Measurements from ENCODE around the gene RTP4. TPM values are rescaled to one million over a fixed set of nuclear protein-coding genes. Genes with fewer than 3 reads are reported as not detected.

Gene RTP4
- total RNA-seq, 4 donors from 2014 or later, result 1.1 to 7.4 (median 2.2) TPM

DNA sequence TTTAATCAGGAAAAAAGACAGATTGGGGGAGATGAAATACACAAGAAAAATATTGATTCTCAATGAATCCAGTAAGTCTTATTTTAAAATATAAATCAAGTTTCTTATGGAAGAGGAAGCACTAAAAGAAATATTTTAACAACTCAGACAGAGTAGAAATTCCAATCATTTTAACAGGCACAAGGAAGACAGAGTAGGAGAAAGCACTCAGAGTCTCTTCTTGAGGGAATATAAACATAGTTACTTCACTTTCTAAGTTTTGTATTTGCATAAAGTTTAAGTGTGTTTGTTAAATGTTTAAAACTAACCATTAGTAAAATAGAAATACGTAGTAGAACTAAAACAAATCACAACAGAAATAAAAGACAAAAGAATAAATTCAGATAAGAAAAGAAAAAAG, 24.5 kb upstream of the RTP4 start:
- ATAC-seq (ENCODE audit: low FRiP score), result no peak
- TF ChIP-seq, protein P1, sequence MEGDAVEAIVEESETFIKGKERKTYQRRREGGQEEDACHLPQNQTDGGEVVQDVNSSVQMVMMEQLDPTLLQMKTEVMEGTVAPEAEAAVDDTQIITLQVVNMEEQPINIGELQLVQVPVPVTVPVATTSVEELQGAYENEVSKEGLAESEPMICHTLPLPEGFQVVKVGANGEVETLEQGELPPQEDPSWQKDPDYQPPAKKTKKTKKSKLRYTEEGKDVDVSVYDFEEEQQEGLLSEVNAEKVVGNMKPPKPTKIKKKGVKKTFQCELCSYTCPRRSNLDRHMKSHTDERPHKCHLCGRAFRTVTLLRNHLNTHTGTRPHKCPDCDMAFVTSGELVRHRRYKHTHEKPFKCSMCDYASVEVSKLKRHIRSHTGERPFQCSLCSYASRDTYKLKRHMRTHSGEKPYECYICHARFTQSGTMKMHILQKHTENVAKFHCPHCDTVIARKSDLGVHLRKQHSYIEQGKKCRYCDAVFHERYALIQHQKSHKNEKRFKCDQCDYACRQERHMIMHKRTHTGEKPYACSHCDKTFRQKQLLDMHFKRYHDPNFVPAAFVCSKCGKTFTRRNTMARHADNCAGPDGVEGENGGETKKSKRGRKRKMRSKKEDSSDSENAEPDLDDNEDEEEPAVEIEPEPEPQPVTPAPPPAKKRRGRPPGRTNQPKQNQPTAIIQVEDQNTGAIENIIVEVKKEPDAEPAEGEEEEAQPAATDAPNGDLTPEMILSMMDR (IDR thresholded peaks at IDR 0.05), result no peak
- no peak for DNase-seq (ENCODE audit: low spot score)

DNA sequence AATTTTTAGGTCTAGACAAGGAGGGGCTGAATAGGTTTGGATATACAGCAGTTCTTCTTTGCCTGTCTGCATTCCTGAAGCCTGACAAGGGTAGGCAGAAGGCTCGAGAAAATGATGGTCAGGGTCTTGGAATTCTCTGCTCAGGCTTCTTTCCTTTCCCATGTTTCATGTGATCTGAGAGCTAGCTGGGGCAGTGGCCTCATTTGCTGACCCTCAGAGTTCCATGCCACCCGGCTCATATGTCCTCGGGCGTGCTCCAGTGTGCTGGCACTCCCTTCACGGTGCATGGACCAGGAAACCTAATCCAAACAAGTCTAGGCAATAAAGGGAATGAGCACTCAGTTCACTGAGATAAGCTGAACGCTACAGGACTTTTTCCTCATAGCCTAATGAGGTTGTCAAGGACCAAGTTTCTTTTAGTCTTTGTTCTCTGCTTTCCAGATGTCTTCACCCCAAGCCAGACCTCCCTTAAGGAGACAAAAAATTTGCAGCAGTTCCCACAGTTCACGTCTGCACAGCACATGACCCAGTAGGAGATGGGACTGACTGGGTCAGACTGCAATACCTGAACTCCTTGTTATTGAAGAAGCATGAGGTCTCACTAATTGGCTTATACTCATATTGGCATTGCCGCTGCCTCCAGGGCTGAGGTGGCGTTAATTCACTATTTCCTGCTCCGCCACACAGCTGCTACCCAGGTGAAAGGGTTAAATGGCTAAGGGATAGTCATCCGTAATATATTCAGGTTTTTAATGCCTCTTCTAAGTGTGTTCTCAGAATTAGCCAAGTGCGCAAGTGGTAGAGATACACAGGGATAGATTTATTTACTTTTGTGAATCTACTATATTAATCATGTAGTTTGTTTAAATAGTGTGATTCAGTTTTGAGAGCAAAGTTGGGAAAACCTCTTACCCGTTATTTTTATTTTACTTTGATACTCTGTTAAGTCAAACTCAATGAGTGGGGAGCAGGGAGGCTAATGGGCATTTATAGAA, 15.3 kb upstream of the RTP4 start:
- DNase-seq (ENCODE audit: low spot score), result no peak
- TF ChIP-seq, protein P1 (IDR thresholded peaks at IDR 0.05), result no peak
- ATAC-seq (ENCODE audit: low FRiP score), result no peak

DNA sequence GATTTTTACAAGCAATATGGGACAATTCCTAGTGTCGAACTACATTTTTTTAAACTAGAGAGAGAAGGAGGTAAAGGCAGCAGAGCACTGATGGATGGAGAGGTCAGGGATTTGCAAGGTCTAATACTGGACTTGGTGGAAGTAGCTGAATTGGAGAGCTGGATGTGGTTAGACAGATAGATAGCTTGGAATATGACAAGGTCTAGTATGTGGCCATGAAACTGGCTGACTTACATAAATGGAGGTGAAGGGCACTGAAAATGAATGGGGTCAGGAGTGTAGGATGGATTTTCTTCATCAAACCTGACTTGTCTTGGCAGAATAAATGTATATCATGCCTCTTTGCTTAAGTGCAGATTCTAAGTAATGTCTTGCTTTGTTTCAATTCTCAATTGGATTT, 10.1 kb upstream of the RTP4 start:
- DNase-seq (ENCODE audit: low spot score), result no peak
- ATAC-seq (ENCODE audit: low FRiP score), result no peak
- TF ChIP-seq, protein P1 (IDR thresholded peaks at IDR 0.05), result no peak

DNA sequence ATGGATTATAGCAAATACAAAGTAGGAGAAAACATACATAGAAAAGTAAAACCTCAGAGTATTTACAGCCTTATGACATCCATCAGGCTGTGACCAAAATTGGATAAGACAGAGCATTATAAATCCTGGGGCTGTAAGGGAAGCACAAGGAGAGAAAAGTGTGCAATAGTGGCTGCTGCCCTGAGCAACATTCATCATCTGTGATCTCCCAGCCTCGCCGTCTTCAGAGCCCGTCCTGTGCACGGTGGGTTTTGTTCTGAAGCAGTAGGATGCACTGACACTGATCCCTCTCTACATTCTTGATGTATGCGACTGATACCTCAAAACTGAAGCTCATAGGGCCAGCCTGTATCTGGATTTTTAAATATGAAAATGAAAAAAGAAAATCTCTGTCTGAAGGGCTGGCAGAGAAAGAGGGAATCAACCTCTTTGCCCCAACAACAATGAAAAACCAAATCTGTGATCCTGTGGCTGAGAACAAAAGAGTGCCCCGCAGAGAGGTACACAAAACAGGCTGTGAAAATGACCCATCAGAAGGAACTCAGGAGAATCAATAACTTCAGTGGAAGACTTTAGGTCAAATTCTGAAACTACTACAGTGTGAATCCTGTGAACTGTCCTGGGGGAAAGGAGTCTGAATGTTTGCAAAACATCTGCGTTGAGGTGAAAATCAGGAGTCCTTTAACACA, 8.2 kb upstream of the RTP4 start:
- TF ChIP-seq, protein P1 (IDR thresholded peaks at IDR 0.05), result no peak
- no peak for DNase-seq (ENCODE audit: low spot score)
- no peak for ATAC-seq (ENCODE audit: low FRiP score)

GRCh38 chr3:187360596-187360995, 7.6 kb upstream of the RTP4 start:
- no peak for DNase-seq (ENCODE audit: low spot score)
- ATAC-seq (ENCODE audit: low FRiP score), result no peak
- TF ChIP-seq, protein P1 (IDR thresholded peaks at IDR 0.05), result no peak

GRCh38 chr3:187361835-187362234, 6.3 kb upstream of the RTP4 start:
- ATAC-seq (ENCODE audit: low FRiP score), result no peak
- TF ChIP-seq, protein P1 (IDR thresholded peaks at IDR 0.05), result no peak

More at GRCh38 chr3:187361835-187362234, 6.3 kb upstream of the RTP4 start:
- DNase-seq (ENCODE audit: low spot score), result no peak
